Ishikawa (cell line): ENCODE results near the gene ZNF280D.

Experiments
- EP300 ChIP-seq: IDR thresholded peaks from 2 replicates; pipeline ENCODE4 v1.6.1; 2012; ENCODE audit warnings: borderline replicate concordance
- RAD21 ChIP-seq: IDR thresholded peaks from 2 replicates; pipeline ENCODE4 v1.6.1; 2012; ENCODE audit warnings: low read depth
- TAF1 ChIP-seq: IDR thresholded peaks from 2 replicates; pipeline ENCODE4 v1.6.1; 2012; ENCODE audit warnings: low read depth, mild to moderate bottlenecking
- YY1 ChIP-seq: IDR thresholded peaks from 2 replicates; pipeline ENCODE4 v1.6.1; 2012; ENCODE audit warnings: low read depth
- TF ChIP-seq, protein P1 (sequence below): IDR thresholded peaks from 2 replicates; pipeline ENCODE4 v1.6.1; 2012

DNA sequence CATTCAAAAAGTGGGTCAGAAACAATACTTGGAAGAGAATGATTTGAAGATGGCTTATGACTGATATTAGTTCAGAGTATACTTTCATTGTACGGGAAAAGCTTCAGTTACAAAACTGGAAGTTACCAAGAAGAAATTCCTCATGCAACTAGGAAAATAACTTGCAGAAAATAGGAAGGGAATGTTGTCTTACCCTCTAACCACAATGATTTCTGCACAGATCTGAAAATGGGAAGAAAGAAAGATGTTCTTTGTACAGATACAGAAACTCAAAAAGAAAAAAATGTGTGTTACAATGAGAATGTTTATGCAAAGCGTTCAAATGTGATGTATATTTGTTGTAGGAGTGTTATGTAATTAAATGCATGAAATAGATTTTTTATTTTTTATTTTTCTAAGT, 3.7 kb downstream of the ZNF280D start:
- TF ChIP-seq YY1: no peak
- TF ChIP-seq TAF1: no peak
- TF ChIP-seq EP300: no peak
- no peak for TF ChIP-seq RAD21
- TF ChIP-seq, protein P1, sequence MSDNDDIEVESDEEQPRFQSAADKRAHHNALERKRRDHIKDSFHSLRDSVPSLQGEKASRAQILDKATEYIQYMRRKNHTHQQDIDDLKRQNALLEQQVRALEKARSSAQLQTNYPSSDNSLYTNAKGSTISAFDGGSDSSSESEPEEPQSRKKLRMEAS: no peak
